GM19452 (cell line): Measurements from ENCODE around the gene P3H1.
"Not testable (repeated sequence)": the region's sequence is repeated elsewhere in the genome, so short reads cannot be mapped to it uniquely, and the experiment has no call there.

Experiments used
- ATAC-seq: cut with Tn5 transposase; IDR thresholded peaks from one replicate; pipeline ENCODE4 v1.9.1; 2021; ENCODE audit not compliant: unreplicated experiment

Gene P3H1, protein sequence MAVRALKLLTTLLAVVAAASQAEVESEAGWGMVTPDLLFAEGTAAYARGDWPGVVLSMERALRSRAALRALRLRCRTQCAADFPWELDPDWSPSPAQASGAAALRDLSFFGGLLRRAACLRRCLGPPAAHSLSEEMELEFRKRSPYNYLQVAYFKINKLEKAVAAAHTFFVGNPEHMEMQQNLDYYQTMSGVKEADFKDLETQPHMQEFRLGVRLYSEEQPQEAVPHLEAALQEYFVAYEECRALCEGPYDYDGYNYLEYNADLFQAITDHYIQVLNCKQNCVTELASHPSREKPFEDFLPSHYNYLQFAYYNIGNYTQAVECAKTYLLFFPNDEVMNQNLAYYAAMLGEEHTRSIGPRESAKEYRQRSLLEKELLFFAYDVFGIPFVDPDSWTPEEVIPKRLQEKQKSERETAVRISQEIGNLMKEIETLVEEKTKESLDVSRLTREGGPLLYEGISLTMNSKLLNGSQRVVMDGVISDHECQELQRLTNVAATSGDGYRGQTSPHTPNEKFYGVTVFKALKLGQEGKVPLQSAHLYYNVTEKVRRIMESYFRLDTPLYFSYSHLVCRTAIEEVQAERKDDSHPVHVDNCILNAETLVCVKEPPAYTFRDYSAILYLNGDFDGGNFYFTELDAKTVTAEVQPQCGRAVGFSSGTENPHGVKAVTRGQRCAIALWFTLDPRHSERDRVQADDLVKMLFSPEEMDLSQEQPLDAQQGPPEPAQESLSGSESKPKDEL

DNA sequence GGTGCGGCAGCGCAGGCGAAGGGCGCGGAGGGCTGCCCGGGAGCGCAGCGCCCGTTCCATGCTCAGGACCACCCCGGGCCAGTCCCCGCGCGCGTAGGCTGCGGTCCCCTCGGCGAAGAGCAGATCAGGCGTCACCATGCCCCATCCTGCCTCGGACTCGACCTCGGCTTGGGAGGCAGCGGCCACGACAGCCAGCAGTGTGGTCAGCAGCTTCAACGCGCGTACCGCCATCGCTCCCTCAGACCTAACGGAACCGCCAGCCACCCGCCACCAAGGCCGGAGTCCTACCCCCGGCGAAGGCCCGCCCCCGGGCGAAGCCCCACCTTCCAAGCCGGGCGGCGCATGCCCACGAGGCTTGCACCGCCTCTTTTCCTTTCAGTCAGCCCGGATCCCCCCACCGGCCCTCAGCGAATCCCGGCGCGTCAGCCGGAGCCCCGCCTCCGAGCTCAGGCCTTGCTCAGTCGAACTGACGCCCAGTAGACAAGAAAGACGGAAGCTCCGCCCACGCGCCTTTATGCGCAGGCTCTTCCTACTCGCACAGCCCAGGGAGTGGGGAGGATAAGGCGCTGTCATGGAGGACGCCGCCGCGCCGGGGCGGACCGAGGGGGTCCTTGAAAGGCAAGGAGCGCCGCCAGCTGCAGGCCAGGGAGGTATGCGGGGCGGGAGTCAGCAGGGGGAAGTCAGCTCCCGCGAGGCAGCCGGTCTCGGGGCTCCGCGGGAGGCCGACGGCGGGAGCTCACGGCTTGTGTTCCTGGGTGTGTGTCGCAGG, at the start of gene P3H1, which contains the start of gene C1orf50:
Gene P3H1, minus strand, starts transcription at position 288 of the 769 bp plus-strand sequence. Its CDS starts 57 bp downstream, at position 231.
Gene C1orf50, plus strand, starts transcription at position 509 of the 769 bp plus-strand sequence. Its CDS starts 63 bp downstream, at position 572.
- ATAC-seq: peak; percentile 84

DNA sequence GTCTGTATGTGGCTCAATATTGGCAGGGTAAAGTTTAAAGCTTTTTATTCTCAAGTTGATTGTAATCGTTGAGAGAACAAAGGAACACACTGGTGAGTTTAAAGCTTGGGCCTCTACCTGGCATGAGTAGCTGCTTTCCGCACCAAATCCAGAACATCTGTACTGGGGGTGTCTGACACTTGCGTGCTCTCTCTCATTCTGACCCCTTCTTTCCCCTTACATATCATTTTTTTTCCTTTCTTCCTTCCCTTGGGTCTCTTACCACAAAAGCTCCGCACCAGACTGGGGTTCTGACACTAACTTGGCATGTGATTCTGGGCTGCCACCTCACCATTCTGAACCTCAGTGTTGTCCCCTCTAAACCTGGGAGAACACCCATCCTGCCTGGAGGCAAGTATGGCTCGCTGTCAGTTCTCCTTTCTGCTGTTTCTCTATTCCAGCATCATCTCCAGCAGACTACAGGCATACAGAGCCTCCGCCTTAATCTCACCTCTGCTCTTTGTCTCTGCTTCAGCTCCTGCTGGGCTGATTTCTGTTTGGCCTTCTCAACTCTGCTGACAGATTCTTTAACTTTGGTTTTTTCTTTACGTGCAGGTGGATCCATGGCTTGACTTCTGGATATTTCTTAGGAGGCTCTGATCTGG, 49.2 kb upstream of the P3H1 start:
- ATAC-seq: no peak

DNA sequence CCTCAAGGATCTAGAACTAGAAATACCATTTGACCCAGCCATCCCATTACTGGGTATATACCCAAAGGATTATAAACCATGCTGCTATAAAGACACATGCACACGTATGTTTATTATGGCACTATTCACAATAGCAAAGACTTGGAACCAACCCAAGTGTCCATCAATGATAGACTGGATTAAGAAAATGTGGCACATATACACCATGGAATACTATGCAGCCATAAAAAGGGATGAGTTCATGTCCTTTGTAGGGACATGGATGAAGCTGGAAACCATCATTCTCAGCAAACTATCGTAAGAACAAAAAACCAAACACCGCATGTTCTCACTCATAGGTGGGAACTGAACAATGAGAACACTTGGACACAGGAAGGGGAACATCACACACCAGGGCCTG, 48.0 kb upstream of the P3H1 start:
- ATAC-seq: not testable (repeated sequence)

DNA sequence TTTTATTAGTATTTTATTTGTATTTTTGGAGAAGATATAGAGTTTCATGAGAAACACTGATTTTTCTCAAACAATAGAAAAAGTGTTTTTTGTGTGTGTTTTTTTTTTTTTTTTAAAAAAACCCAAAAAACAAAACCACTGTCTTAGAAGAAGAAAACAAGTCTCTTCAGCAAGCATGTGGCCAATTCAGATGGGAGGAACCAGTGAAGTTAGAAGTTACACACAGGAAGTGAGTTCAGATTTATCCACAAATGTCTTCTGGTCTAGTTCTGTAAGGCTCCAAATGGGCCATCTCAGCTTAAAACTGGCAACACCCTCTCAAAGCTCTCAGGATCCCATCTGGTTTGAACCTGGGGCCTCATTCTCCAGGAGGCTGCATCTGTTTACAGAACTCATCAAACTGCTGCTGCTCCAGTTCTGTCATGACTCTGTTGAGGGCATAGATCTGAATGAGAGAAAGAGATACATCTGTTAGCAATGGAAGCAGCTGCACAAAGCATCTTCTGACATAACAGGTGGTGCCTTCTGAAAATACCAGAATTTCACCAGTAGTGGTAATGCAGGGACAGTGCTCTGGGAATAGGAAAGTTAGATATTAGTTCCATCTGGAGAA, 40.3 kb upstream of the P3H1 start:
- ATAC-seq: no peak

DNA sequence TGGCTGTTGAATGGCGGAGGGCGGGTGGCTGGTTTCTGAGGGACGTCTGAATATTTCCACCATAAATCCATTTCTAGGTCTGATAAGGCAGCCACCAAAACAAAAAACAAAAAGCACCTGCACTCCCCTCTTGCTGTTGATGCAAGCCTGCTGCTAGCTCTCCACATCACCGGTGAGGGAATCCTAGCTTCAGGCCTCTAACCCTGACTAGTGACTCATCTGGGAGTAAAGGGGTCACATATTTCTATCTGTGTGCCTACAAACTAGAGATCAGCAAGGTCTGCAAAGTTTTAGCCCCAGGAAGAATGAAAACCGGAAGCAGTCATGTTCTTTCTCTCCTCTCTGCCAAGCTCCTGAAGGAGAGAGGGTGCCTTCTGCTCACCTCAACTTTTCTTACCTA, 39.8 kb upstream of the P3H1 start:
- no peak for ATAC-seq

DNA sequence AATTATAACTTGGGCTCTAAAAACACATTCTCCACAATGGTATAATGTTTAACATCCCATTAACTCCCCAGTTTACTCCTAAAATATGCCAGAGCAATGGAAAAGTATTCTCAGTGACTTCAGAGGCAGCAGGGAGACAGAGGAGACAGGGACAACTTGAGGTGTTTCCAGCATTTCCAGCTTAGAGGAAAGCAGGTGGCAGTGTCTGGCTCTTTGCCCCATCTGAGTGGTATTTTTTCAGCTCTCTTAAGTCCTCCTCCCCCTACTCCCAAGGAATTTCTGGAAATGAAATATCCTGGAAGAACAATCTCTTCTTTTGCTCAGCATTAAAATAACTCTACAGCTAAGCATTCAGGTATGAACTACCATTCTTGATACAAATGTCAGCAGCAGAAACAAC, 39.3 kb upstream of the P3H1 start:
- no peak for ATAC-seq

DNA sequence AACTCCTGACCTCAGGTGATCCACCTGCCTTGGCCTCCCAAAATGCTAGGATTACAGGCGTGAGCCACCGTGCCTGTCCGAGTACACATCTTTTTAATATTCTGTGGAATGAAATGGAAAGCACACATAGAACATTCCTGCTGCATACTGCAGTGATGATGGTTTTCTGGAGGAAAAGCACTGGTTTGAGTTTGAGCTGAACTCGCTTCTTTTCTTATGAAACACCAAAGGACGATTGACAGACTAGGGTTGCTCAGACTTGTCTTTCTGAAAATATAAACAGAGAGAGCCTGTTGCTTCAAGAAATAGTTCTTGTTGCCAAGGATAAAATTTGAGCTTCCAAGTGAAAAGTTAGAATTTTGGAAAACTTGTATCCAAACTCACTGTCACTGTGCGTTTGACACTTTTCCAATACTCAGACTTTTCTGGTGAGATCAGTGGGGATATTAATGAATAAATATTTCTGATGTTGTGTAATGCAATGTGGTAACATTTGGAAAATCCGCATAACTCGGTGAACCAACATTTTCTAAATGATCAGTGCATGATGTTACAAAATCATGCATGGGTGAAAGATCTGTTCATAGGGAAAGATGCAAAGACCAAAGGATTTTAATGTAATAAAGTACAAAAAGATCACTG, 35.1 kb upstream of the P3H1 start:
- no peak for ATAC-seq

DNA sequence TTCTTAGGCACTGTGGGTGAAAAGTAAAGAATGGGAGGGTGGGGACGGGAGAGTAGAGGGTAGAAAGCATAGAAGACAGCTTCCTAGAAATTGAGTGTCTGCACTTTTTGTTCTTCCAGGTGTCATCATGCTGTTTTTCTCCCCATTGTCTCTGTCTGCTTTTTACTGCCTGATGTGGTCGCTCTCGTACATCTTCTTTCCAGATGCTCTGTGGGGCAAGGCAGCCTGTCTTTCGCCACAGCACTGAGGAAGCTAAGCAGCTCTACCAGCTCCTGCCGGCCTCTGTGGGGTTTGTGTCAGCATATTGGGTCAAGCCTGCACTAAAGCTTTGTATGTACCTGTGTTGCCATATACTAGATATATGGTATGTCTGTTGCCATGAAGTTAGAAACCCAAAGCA, 31.2 kb upstream of the P3H1 start:
- ATAC-seq: no peak

DNA sequence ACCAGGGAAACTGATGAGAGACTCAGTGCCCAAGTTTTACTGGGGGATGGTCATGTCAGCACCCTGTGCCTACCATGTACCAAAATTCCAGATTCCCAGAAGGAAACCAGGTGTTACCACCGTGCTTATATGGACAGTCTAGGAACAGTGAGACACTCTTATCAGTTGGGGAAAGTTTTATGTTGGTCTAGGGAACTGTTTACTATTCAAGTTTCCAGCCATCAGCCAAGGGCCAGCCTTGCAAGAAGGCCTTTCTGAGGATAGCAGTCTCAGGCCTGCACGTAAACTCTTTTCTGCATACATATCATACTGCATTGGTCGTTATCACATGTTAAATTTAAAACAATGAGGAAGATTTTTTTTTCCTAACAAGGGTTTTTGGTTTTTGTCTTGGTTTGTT, 30.6 kb upstream of the P3H1 start:
- no peak for ATAC-seq

DNA sequence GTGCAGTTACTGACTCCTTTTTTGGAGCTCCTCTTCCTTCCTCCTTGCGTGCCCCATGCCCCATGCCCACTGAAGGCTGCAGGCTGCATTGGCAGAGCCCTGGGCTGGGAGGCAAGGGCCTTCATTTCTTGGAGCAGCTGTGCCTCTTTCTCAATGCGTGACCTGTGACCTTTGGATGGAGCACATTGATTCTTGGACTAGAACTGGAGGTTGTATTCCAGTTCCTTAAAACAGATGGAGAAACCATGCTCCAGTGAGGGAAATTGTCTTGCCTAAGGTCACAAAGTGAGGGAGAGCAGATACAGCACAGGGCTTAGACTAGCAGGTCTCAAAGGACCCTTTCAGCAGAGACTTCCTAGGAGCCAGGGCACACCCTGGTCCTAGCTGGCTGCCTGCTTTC, 27.0 kb upstream of the P3H1 start:
- ATAC-seq: no peak

DNA sequence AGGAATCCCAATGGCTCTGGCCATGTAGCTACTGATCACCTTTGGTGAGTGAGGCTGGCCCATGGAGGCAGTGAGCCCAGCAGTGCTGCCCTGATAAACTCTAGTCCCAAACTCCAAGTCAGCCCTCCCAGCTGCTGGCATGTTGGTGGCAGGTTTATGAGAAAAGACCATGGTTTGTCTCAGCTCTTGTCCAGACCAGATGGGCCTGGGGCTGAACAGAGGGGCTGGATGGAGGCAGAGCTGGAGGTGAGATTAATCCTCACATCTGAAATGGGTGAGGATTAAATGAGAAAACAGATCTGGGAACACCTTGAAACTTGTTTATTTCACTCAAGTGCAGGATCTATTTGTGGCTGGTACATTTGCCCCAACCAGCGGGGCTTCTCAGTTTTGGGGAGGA, 21.2 kb upstream of the P3H1 start:
- no peak for ATAC-seq

DNA sequence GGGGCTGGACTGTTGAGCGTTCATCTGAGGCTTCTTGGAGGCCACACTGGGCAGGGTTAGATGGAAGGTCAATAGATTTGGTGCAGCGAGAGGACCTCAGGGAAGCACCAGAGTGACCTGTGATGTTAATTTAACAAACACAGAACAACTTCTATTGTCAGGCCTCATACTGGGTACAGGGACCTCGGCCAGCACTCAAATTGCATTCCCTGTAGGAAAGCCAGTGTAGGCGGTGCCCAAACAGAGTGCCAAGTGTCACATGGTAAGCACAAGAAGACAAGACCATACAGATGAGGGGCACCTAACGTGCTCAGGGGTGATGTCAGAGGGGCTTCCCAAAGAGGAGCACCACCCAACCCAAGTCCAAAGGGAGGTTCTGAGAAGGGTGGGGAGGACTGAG, 19.3 kb upstream of the P3H1 start:
- ATAC-seq: no peak

DNA sequence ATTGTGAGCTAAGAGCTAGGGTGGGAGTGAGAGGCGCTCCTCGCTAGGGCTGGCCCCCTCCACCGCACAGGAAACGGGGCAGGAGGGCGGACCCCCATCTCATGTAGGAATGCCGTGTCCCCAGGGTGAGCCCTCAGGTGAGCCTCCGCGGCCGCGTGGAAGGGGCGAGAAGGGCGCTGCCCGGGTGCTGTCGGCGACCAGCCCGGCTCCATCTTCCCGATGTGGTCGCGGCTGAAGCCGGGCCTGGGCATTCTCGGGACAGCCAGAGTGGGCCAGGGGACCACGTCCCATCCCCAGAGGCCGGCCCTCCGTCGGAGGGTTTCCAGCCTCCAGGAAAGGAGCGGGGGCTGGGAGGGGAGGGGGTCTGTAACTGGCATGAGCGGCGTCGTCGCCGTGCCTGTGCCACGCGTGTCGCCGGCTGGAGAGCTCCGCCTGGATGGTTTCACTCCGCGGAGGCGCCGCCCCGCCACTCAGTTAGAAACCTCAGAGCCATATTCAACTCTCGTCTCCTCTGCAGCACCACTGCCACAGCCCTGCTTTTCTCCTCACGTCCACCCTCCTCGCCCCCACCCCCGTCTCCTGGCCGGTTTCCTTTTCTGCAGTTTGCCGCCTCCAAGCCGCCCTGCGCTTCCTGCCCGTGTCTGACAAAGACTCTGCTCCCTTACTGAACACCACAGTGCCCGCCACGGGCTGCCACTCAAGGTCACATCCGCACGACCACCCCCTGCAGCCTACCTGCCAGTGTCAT, 18.3 kb upstream of the P3H1 start, which contains the start of gene TMEM269:
Gene TMEM269, plus strand, starts transcription at position 46 of the 748 bp plus-strand sequence. CDS start 4,903 bp downstream, outside the sequence.
- ATAC-seq: no peak

DNA sequence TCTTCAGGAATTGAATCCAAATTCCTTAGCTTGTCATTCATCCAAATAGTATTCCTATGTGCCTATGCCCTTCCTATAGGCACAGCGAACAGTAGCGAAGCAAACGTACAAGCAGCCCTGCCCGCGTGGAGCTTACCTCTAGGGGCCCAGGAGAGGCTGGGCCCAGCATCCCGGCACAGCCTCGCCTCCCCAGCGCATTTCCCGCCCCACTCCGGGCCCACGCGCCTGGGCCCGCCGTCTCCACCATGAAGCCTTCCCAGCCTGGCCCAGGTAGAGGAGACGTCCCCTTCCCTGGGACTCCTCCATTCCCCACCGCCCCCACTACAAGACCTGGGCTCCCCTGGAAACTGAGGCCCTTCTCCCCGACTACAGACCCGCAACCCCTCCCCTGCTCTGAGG, 17.7 kb upstream of the P3H1 start:
- no peak for ATAC-seq

DNA sequence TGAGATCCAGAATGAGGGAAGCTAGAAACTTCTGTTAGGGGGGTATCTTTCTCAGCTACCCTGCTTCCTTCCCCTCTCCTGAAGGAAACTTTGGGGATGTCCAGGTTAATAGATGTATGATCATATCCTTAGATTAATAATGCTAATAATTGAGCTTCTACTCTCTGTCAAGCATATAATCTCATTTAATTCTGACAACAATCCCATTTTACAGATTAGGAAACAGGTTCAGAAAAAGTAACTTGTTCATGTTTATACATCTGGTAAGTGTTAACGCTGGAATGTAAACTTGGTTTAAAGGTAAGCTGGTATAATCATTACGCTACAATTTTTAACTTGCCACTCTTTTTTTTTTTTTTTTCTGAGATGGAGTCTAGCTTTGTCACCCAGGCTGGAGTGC, 16.3 kb upstream of the P3H1 start:
- ATAC-seq: no peak

DNA sequence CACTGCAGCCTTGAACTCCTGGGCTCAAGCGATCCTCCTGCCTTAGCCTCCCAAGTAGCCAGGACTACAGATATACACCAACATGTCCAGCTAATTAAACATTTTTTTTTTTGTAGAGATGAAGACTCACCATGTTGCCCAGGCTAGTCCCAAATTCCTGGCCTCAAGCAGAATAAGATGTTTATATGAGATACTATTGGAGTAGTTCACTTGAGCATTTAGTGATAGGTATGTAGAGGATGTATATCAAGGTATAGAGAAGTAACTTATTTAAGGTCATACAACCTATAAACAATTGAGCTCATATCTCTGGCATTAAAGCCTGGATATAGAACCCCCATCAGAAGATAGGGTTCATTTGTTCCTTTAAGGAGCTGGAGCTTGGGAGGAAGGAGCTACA, 13.3 kb upstream of the P3H1 start:
- no peak for ATAC-seq

DNA sequence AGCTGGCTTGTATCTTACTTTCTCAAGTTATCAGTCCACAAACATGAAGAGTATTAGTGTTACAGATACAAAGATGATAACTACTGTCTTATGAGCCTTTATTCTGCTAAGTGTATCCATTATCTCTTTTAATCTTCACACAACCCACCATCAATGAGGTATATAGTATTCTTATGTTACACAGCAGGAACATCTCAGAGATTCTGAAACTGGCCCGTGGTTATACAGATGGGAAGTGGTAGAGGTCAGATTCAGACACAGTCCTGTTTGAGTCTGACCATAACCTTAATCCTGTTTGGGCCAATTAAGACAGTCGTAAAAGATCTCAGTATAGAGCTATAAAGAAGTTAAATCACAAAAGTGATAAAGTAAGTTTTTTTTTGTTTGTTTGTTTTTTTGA, 12.9 kb upstream of the P3H1 start:
- ATAC-seq: no peak

DNA sequence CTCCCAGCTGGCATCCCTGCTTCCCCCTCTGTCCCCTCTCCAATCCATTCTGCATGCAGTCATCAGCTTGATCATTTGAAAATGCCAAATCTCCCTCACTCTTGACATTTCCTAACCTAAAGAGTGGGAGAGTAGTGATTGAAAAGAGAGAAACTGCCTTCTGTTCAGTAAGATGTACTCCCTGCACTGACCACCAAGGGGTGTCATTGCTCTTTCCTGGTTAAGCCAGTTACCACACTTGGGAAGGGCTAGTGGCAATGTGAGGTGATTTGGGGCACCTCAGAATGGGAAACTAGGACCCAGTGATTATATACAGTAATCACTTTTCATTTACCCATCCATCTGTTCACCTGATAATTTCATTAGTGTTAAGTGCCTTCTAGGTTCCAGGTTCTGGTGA, 11.0 kb upstream of the P3H1 start:
- ATAC-seq: no peak

DNA sequence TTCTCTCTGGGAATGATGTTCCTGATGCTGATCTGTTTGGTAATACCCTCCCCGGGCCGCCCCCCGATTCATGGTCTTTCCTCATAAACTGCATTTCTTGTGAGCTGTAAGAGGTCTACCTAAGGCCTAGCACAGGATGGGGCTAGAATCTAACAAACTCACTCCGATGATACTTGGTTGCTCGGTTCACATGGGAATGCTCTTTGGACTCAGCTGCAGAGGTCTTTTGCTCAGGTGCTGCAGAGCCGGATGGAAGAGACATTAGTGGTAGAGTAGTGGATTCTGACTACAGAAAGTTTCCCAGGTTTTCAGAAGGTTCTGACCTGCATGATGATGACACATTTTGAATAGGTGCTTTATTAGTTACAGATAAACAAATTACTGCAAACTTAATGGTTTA, 9.7 kb upstream of the P3H1 start:
- no peak for ATAC-seq
